ENCODE results near the gene RPL18A. TPM values are rescaled to one million over a fixed set of nuclear protein-coding genes. Genes with fewer than 3 reads are reported as not detected.
A peak's percentile ranks its signal among the peaks of the same experiment; 100 is the strongest.

Gene RPL18A
- total RNA-seq, 1 experiment from 2014 or later = 2,837 TPM

DNA sequence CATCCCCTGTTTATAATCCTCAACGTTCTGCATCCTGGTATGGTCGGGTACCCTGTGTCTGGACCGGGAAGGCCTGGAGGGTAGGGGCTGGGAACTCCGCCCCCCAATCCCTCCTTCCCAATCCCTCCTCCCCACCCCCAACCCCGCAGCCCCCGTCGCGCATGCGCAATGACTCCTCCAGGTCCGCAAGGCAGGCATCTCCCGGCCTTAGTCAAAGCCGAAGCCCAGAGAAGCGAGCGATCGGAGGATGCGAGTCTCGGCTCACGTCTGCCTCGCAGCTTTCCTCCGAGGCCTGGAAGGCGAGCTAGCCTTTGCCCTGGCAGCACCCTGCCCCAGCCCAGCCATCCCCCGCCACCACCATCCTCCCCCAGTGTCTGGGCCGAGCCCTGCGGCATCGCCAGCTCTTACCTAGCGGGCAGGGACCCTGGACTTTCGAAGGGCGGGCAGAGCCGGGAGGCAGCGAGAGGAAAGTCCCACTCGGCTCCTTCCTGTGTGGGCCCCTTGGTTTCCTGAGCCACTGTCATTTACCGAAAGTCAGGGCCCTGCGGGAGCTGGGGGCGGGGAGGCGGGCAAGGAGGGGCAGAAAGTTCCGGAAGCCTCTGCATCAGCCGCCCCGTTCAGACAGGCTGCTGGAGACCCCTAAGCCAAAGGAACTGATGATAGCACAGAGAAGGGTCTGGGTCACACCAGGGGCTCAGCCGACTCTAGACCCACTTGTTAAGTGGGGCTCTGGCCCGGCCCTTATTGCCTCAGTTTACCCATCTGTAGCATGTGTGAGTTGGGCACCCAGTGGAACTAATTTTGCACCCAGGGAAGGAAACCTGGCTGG, 12.0 kb upstream of the RPL18A start, which contains the start of gene JAK3:
Gene JAK3 (minus strand): TSS at position 445 of the 829 bp plus-strand sequence. CDS start 3,565 bp downstream, outside the sequence.
- no peak within 1 kb of the TSS for H3K4ac ChIP-seq (ENCODE audit: low read depth, low read length)
- Mint-ChIP-seq H3K27me3 (ENCODE audit: low read depth) (peaks cover 38% of the 10 kb centered on the region), H3K4me3 (peak within 1 kb of the TSS; percentile 46 to 64; a peak in 4 of 5 replicates), H3K36me3 (ENCODE audit: insufficient read depth in 1 of 3, low read depth in 3 of 3) (no peaks in the 10 kb centered on the region; a peak in 1 of 7 replicates), H3K9me3 (peaks cover 2 to 5% of the 10 kb centered on the region in 2 experiments; a peak in 3 of 5 replicates), H3K4me1 (peaks cover 5 to 16% of the 10 kb centered on the region in 2 experiments; a peak in 3 of 4 replicates), H3K27ac (peak within 1 kb of the TSS in 1 of 3 experiments; percentile 77; a peak in 1 of 7 replicates)
- no peak within 1 kb of the TSS for H3K56ac ChIP-seq (ENCODE audit: insufficient read length, low read depth, low read length)
- no peaks in the 10 kb centered on the region for H4K20me1 ChIP-seq (ENCODE audit: control insufficient read depth, insufficient read depth, insufficient read length)
- H2AK5ac ChIP-seq (ENCODE audit: insufficient read length, low read length) = no peak within 1 kb of the TSS
- no peak within 1 kb of the TSS for H4K8ac ChIP-seq (replicated peaks; ENCODE audit: insufficient read length, low read depth, low read length)
- no peaks in the 10 kb centered on the region for H3K79me2 ChIP-seq (ENCODE audit: insufficient read depth, low read length)
- H3K14ac ChIP-seq (ENCODE audit: insufficient read depth, low read length) = peak within 1 kb of the TSS; percentile 38; the same call in 1 of the 2 replicates
- no peak within 1 kb of the TSS for H2BK120ac ChIP-seq (ENCODE audit: low read depth, low read length, poor library complexity, severe bottlenecking)
- no peak within 1 kb of the TSS for H3K9ac ChIP-seq (ENCODE audit: extremely low read depth, insufficient read length, low read length)
- H2AFZ ChIP-seq (ENCODE audit: low read length) = no peak within 1 kb of the TSS
- no peak within 1 kb of the TSS for H2BK12ac ChIP-seq (ENCODE audit: insufficient read length, low read depth, low read length)
- no peak within 1 kb of the TSS for H4K91ac ChIP-seq (ENCODE audit: insufficient read length, low read depth, low read length)
- H3K27ac ChIP-seq (ENCODE audit: insufficient read length, low read depth, low read length) = no peak within 1 kb of the TSS
- H3T11ph ChIP-seq (ENCODE audit: low read length) = no peak within 1 kb of the TSS
- H2BK15ac ChIP-seq (ENCODE audit: low read depth, low read length) = no peak within 1 kb of the TSS
- no peak within 1 kb of the TSS for H2BK5ac ChIP-seq (ENCODE audit: insufficient read length, low read length)
- peaks cover 4% of the 10 kb centered on the region for H3K23me2 ChIP-seq (ENCODE audit: insufficient read length, low read depth, low read length, poor library complexity, severe bottlenecking)
- TF ChIP-seq CTCF (conservative IDR thresholded peaks at IDR 0.05) = no peak
- H3K4me2 ChIP-seq (ENCODE audit: insufficient read depth, insufficient read length, low read length) = peak within 1 kb of the TSS; percentile 37
- H3K27me3 ChIP-seq (ENCODE audit: insufficient read depth, low read length) = no peaks in the 10 kb centered on the region
- no peaks in the 10 kb centered on the region for H3K79me1 ChIP-seq (ENCODE audit: insufficient read depth, low read depth, low read length, poor library complexity, severe bottlenecking)
- no peak within 1 kb of the TSS for H3K18ac ChIP-seq (ENCODE audit: insufficient read length, low read depth, low read length)
- no peak within 1 kb of the TSS for H2BK20ac ChIP-seq (ENCODE audit: low read depth, low read length, poor library complexity, severe bottlenecking)
- no CpG with 5 or more reads among the region's 40 CpGs for WGBS (ENCODE audit: extremely low coverage, insufficient read length, low lambda C conversion rate)
- no peaks in the 10 kb centered on the region for H3K4me1 ChIP-seq (ENCODE audit: insufficient read depth, low read length)
- no peak within 1 kb of the TSS for H3K23ac ChIP-seq (ENCODE audit: insufficient read length, low read depth, low read length)
- peak; percentile 91 for DNase-seq
- no peak within 1 kb of the TSS for H4K5ac ChIP-seq (ENCODE audit: insufficient read length, low read depth, low read length)
- no peaks in the 10 kb centered on the region for H3K9me3 ChIP-seq (ENCODE audit: control insufficient read depth, low read depth, low read length)

Measured in H9 (cell line).